Measurements from ENCODE around the gene CLK2. TPM values are rescaled to one million over a fixed set of nuclear protein-coding genes. Genes with fewer than 3 reads are reported as not detected.
A peak's percentile ranks its signal among the peaks of the same experiment; 100 is the strongest.

Gene CLK2
- total and polyA plus RNA-seq, 5 donors: 19.4 to 26.2 (median 21.8) TPM

DNA sequence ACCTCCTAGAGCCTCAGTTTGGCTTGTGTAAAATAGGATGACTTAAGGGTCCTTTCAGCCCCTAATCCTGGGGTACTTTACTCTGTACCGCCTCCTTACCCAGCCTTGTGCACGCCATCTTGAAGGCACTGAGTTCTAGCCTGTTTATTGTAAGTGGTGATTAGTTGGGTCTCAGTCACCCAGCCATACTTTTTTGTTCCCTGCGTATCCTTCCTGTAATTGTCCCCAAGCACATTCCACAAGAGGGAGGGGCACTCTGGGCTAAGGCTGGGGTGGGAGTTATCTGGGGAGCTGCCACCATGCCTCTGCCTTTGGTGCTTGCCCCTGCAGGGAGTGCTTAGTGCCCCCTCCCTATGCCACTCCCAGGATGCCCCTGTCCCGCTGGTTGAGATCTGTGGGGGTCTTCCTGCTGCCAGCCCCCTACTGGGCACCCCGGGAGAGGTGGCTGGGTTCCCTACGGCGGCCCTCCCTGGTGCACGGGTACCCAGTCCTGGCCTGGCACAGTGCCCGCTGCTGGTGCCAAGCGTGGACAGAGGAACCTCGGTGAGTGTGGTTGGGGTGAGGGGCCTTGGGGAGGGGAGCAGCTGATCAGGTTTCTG, 36.2 kb upstream of the CLK2 start:
- Histone ChIP-seq H3K4me3 (ENCODE audit: low read length) (peak overlapping the region; percentile 69), H3K9me3 (ENCODE audit: control insufficient read depth, low read length) (no peaks in the 10 kb centered on the region), H3K4me1 (ENCODE audit: control insufficient read depth, insufficient read depth, low read length) (no peaks in the 10 kb centered on the region), H3K27ac (ENCODE audit: low read length) (peak overlapping the region; percentile 94), H3K27me3 (ENCODE audit: control insufficient read depth, insufficient read depth) (no peaks in the 10 kb centered on the region)
- peak; percentile 53 to 82 (median 80) for DNase-seq
- peak; percentile 19 to 55 for ATAC-seq
- intact Hi-C loops (cut with DNase I): no loop called here
- 17% methylated on average over 11 of the region's 11 CpGs for WGBS

GRCh38 chr1:155308493-155309422, 35.5 kb upstream of the CLK2 start, which contains the start of gene FDPS:
Gene FDPS, plus strand, starts transcription at chr1:155308866. Its CDS starts 924 bp downstream, at chr1:155309790.
- intact Hi-C loops (cut with DNase I): no loop called here
- H3K27me3 ChIP-seq (ENCODE audit: control insufficient read depth, insufficient read depth): no peaks in the 10 kb centered on the region
- DNase-seq (peak; percentile 99), ATAC-seq (peak; percentile 99)
- no peaks in the 10 kb centered on the region for H3K9me3 ChIP-seq (ENCODE audit: control insufficient read depth, low read length)
- H3K27ac ChIP-seq (ENCODE audit: low read length): peak within 1 kb of the TSS; percentile 94
- WGBS: under 1% methylated on average over 51 of the region's 51 CpGs
- no peaks in the 10 kb centered on the region for H3K4me1 ChIP-seq (ENCODE audit: control insufficient read depth, insufficient read depth, low read length)
- H3K4me3 ChIP-seq (ENCODE audit: low read length): peak within 1 kb of the TSS; percentile 69

DNA sequence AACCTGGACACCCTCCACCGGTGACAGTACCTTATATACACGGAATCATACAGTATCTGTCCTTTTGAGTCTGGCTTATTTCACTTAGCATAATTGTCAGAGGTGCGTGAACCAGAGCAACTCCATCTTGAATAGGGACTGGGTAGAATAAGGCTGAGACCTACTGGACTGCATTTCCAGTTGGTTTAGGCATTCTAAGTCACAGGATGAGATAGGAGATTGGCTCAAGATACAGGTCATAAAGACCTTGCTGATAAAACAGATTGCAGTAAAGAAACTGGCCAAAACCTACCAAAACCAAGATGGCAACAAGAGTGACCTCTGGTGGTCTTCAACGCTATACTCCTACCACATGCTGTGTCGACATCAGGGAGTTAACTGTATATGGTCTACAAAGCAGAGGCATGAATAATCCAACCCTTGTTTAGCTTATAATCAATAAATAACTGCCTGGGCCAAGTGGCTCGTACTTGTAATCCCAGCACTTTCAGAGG, 34.0 kb upstream of the CLK2 start:
- DNase-seq (no peak), ATAC-seq (no peak)
- WGBS: 44% methylated on average over 6 of the region's 6 CpGs
- Histone ChIP-seq H3K27ac (ENCODE audit: low read length) (no peak overlapping the region), H3K27me3 (ENCODE audit: control insufficient read depth, insufficient read depth) (no peaks in the 10 kb centered on the region), H3K4me1 (ENCODE audit: control insufficient read depth, insufficient read depth, low read length) (no peaks in the 10 kb centered on the region), H3K4me3 (ENCODE audit: low read length) (no peak overlapping the region), H3K9me3 (ENCODE audit: control insufficient read depth, low read length) (no peaks in the 10 kb centered on the region)
- intact Hi-C loops (cut with DNase I): no loop called here

GRCh38 chr1:155305881-155306391, 32.6 kb upstream of the CLK2 start:
- Histone ChIP-seq H3K4me1 (ENCODE audit: control insufficient read depth, insufficient read depth, low read length) (no peaks in the 10 kb centered on the region), H3K9me3 (ENCODE audit: control insufficient read depth, low read length) (no peaks in the 10 kb centered on the region), H3K27ac (ENCODE audit: low read length) (no peak overlapping the region), H3K27me3 (ENCODE audit: control insufficient read depth, insufficient read depth) (no peaks in the 10 kb centered on the region), H3K4me3 (ENCODE audit: low read length) (no peak overlapping the region)
- intact Hi-C loops (cut with DNase I): no loop called here
- ATAC-seq (no peak), DNase-seq (no peak)
- WGBS: 69% methylated on average over 7 of the region's 7 CpGs

DNA sequence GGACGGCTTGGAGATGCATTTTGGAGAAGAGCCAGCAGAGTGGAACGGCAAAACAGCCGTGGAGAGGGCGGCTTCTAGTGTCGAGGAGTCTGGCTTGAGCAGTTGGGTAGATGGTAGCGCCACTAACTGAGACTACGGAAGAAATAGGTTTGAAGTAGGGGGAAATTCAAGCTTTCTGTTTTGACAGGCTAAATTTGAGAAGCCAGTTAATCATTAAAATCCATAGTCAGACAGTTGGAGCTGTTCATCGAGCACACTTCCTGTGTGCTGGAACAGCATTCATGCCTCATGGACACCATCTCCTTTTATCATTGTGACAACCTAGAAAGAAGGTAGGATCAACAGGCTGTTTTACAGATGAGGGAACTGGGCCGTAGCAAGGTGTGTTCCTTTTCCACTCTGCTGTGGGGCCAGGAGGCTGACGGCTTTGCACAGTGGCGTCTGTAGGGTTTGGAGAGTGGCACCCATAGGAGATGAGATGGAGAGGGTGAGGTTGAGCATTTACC, 31.3 kb upstream of the CLK2 start:
- DNase-seq (no peak), ATAC-seq (no peak)
- Histone ChIP-seq H3K4me3 (ENCODE audit: low read length) (no peak overlapping the region), H3K4me1 (ENCODE audit: control insufficient read depth, insufficient read depth, low read length) (no peaks in the 10 kb centered on the region), H3K9me3 (ENCODE audit: control insufficient read depth, low read length) (no peaks in the 10 kb centered on the region), H3K27me3 (ENCODE audit: control insufficient read depth, insufficient read depth) (no peaks in the 10 kb centered on the region), H3K27ac (ENCODE audit: low read length) (no peak overlapping the region)
- WGBS: 77% methylated on average over 11 of the region's 11 CpGs
- intact Hi-C loops (cut with DNase I): no loop called here

- no peaks in the 10 kb centered on the region for H3K4me1 ChIP-seq (ENCODE audit: control insufficient read depth, insufficient read depth, low read length)
- H3K27ac ChIP-seq (ENCODE audit: low read length): no peak within 1 kb of the TSS
- H3K27me3 ChIP-seq (ENCODE audit: control insufficient read depth, insufficient read depth): no peaks in the 10 kb centered on the region
- H3K9me3 ChIP-seq (ENCODE audit: control insufficient read depth, low read length): no peaks in the 10 kb centered on the region
- intact Hi-C loops (cut with DNase I): no loop called here
- ATAC-seq: no peak
- no peak within 1 kb of the TSS for H3K4me3 ChIP-seq (ENCODE audit: low read length)
- DNase-seq: no peak
- 80% methylated on average over 5 of the region's 5 CpGs for WGBS
These were observed 28.1 kb upstream of the CLK2 start, which contains the start of gene PKLR for GRCh38 chr1:155301342-155301841. Gene PKLR, minus strand, starts transcription at chr1:155301438. Its CDS starts 43 bp downstream, at chr1:155301395.

DNA sequence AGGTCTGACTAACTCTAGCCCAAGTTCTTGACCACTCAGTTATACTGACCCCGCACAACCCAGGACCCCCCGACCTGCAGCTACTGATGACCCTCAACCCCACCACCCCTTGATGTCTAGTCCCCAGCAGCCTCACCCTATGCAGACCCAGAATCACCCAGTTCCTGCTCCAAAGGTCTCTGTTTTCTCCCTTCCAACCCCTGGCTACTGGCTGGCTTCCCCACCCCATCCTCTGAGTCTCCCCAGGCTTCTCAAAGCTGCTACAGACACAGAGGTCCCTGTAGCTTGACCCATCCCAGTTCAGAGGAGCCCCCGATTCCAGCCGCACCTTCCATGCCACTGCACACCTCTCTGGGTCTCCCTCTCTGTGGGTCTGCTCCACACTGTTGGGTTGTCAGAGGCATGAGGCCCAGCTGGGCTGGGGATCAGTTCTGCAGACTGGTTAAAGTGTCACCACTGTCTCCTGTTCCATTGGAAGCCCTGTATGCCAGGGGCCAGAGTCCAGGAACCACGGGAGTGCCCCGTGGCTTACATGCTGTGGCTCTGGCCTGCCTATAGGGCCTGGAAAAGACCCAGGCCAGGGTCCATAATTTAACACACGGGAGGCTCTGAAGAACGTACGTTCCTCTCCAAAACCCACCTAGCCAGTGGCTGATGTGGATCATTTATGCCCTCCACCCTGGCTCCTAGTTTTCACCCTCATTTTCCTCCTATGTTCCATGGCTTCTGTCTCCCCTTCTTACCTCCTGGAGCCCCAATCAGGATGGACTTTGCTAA, 27.4 kb upstream of the CLK2 start:
- H3K4me3 ChIP-seq (ENCODE audit: low read length): no peak overlapping the region
- ATAC-seq (no peak), DNase-seq (no peak)
- no peaks in the 10 kb centered on the region for H3K9me3 ChIP-seq (ENCODE audit: control insufficient read depth, low read length)
- intact Hi-C loops (cut with DNase I): no loop called here
- no peaks in the 10 kb centered on the region for H3K4me1 ChIP-seq (ENCODE audit: control insufficient read depth, insufficient read depth, low read length)
- WGBS: 89% methylated on average over 9 of the region's 9 CpGs
- no peaks in the 10 kb centered on the region for H3K27me3 ChIP-seq (ENCODE audit: control insufficient read depth, insufficient read depth)
- H3K27ac ChIP-seq (ENCODE audit: low read length): no peak overlapping the region

GRCh38 chr1:155300024-155300423, 26.7 kb upstream of the CLK2 start:
- 94% methylated on average over 8 of the region's 8 CpGs for WGBS
- DNase-seq: no peak
- Histone ChIP-seq H3K4me1 (ENCODE audit: control insufficient read depth, insufficient read depth, low read length) (no peaks in the 10 kb centered on the region), H3K27ac (ENCODE audit: low read length) (no peak overlapping the region), H3K27me3 (ENCODE audit: control insufficient read depth, insufficient read depth) (no peaks in the 10 kb centered on the region), H3K9me3 (ENCODE audit: control insufficient read depth, low read length) (no peaks in the 10 kb centered on the region), H3K4me3 (ENCODE audit: low read length) (no peak overlapping the region)
- intact Hi-C loops (cut with DNase I): no loop called here
- ATAC-seq: no peak

DNA sequence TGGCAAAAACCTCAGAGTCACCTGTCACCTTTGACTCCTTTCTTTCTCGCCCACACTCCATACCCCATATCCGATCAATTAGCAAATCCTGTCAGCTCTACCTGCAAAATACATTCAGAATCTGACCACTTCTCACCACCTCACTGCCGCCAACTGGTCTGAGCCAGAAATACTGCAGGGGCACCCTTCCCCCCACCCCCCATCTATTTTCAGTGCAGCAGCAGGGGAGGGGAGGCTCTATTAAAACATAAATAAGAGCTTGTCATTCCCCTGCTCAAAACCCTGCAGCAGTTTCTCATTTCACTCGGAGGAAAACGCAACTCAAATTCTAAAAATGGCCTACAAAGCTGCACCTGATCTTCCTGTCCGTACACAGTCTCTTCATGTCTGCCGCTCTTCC, 24.1 kb upstream of the CLK2 start:
- no peaks in the 10 kb centered on the region for H3K9me3 ChIP-seq (ENCODE audit: control insufficient read depth, low read length)
- H3K27me3 ChIP-seq (ENCODE audit: control insufficient read depth, insufficient read depth): no peaks in the 10 kb centered on the region
- intact Hi-C loops (cut with DNase I): no loop called here

GRCh38 chr1:155296661-155297060, 23.4 kb upstream of the CLK2 start:
- ATAC-seq: no peak
- H3K9me3 ChIP-seq (ENCODE audit: control insufficient read depth, low read length): no peaks in the 10 kb centered on the region
- DNase-seq: no peak
- H3K4me3 ChIP-seq (ENCODE audit: low read length): no peak overlapping the region
- 86% methylated on average over 3 of the region's 3 CpGs for WGBS
- intact Hi-C loops (cut with DNase I): no loop called here
- H3K27ac ChIP-seq (ENCODE audit: low read length): no peak overlapping the region
- no peaks in the 10 kb centered on the region for H3K27me3 ChIP-seq (ENCODE audit: control insufficient read depth, insufficient read depth)
- no peaks in the 10 kb centered on the region for H3K4me1 ChIP-seq (ENCODE audit: control insufficient read depth, insufficient read depth, low read length)

More for the DNA sequence above, 24.1 kb upstream of the CLK2 start:
- H3K27ac ChIP-seq (ENCODE audit: low read length): no peak overlapping the region
- H3K4me3 ChIP-seq (ENCODE audit: low read length): no peak overlapping the region
- H3K4me1 ChIP-seq (ENCODE audit: control insufficient read depth, insufficient read depth, low read length): no peaks in the 10 kb centered on the region
- DNase-seq (no peak), ATAC-seq (no peak)
- WGBS: 62% methylated on average over 7 of the region's 7 CpGs

All from right cardiac atrium (tissue), 5 donors.